Measurements from ENCODE around the gene SLC2A1.
"Not testable (repeated sequence)": the region's sequence is repeated elsewhere in the genome, so short reads cannot be mapped to it uniquely, and the experiment has no call there.

SLC2A1 gene

GRCh38 chr1:42899960-42900359, 58.7 kb downstream of the SLC2A1 start:
- not testable (repeated sequence) for DNase-seq (ENCODE audit: low read depth)

GRCh38 chr1:42891465-42892138, 67.1 kb downstream of the SLC2A1 start:
- no peak for DNase-seq (ENCODE audit: low read depth)

DNA sequence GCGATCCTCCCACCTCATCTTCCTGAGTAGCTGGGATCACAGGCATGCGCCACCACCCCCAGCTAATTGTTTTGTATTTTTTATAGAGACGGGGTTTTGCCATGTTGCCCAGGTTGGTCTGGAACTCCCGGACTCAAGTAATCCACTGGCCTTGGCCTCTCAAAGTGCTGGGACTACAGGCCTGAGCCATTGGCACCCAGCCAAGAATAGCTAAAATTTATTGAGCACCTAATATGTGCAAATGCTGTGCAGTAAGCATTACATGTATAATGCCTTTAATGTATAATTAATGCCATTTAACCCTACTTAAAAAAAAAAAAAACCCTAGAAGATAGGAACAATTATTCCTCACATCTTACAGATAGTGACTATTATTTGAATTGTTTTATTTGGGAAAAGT, 69.4 kb downstream of the SLC2A1 start:
- no peak for DNase-seq (ENCODE audit: low read depth)

- no peak for DNase-seq (ENCODE audit: low read depth)
These were observed 70.5 kb downstream of the SLC2A1 start for GRCh38 chr1:42888013-42888633.

DNA sequence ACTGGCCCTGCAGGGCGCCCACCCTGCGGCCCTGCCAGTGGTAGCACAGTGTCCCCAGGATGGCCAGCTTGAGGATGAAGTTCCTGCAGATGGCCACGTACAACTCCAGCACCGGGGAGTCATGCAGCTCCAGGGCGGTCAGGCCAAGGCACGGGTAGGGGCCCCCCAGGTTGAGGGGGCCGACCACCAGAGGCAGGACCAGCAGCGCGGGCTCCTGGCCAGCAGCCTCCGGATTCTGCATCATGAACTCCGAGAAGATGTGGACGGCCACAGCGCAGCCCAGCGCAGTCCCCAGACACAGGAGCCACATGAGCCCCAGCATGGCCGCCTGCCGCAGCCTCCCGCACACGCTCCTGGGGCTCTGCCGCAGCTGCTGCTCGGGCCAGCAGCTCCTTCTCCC, 71.3 kb downstream of the SLC2A1 start:
- no peak for DNase-seq (ENCODE audit: low read depth)

GRCh38 chr1:42886800-42887199, 71.9 kb downstream of the SLC2A1 start:
- DNase-seq (ENCODE audit: low read depth) = no peak

DNA sequence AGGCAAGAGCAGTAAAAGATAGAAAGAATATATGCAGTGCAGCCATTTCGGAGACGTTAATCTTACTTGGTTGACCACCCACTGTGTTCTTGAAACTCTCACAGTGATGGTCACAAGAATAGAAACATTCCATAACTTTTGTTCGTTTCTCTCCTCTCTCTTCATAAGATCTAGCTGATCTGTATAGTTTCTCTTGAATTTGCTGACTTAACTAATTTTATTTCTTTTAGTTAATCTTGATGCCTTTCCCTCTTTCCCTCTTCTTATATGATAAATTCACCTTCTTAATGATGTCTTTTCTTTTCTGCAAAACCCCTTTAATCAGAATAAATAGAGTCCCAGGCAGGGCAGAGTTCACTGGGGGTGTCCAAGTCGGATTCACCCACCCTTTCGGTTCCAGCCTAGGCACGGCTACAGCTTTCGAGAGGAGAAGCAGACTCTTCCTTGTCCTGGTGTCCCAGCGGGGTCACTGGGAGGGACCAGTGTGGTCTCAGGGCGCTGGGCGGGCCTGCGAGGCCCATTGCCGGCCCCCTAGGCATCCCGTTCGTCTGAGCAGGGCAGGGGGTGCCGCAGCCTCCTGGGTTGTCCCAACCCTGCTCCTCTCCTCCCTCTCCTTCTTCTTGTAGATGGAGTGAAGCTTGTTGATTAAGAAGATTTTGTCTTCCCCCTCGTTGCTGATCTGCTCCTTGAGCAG, 72.5 kb downstream of the SLC2A1 start:
- no peak for DNase-seq (ENCODE audit: low read depth)

DNA sequence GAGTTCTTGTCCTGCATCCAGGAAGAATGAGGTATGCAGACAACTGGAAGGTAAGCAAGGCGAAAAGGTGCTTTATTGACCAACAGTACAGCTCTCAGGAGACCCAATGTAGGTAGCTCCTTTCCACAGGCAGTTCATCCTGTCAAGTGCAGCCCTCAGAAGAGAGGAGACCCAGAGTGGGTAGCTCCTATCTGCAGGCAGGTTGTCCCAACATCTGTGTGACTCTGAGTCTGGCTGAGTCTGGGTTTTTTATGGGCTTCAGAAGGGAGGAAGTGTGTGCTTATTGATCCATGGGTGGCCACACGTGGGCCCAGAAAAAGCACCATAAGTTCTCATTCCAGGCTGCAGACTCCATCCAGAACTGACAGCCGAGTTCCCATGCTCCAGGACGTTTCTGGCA, 78.3 kb downstream of the SLC2A1 start:
- no peak for DNase-seq (ENCODE audit: low read depth)

DNA sequence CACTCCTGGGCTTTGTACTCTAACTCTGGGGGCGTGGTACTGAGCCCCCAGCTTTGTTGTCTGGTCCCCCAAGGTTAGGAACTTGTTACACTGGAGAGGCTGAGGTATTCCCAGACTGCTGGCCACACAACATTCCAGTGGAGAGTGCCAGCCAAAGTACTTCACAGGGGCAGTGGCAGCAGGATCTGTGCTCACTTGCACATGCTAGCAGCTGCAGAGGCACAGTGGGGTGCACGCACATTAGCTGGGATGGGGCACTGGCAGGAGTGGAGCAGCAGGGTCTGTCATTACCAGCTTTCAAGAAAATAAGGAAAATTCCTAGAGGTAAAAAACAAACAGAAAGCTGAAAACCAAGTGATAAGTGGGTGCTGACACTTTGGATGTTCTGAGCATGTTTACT, 81.3 kb downstream of the SLC2A1 start:
- DNase-seq (ENCODE audit: low read depth) = no peak

DNA sequence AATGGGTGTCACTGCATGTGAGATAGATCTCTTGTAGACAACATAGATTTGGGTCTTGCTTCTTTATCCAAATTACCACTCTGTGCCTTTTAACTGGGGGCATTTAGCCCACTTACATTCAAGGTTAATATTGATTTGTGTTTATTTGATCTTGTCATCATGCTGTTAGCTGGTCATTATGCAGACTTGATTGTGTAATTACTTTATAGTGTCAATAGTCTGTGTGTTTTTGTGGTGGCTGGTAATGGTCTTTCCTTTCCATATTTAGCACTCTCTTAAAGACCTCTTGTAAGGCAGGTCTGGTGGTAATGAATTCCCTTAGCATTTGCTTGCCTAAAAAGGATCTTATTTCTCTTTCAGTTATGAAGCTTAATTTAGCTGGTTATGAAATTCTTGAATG, 82.7 kb downstream of the SLC2A1 start:
- DNase-seq (ENCODE audit: low read depth) = no peak
